ENCODE measurements around the gene PTPN18. TPM values are rescaled to one million over a fixed set of nuclear protein-coding genes. Genes with fewer than 3 reads are reported as not detected.

Gene PTPN18
- total and polyA plus RNA-seq, 2 donors (not counting 1 experiment from before 2014, with no cell fraction given), result 9.6 to 18.1 TPM

GRCh38 chr2:130347220-130347925 lies 8.5 kb upstream of the PTPN18 start:
- Histone ChIP-seq H3K36me3 (ENCODE audit: control insufficient read depth, insufficient read depth, low read length) (peaks cover 29% of the 10 kb centered on the region), H3K9me3 (ENCODE audit: control insufficient read depth, insufficient read depth, low read depth, low read length) (no peaks in the 10 kb centered on the region), H3K9ac (ENCODE audit: insufficient read depth, low read length) (no peak overlapping the region), H4K20me1 (ENCODE audit: control insufficient read depth, extremely low read depth, insufficient read depth, low read length) (no peaks in the 10 kb centered on the region), H3K27ac (ENCODE audit: insufficient read depth, low read length) (no peak overlapping the region), H3K4me2 (ENCODE audit: extremely low read depth, insufficient read depth, low read length) (no peak overlapping the region), H3K79me2 (ENCODE audit: control insufficient read depth, insufficient read depth, low read length) (peaks cover 15% of the 10 kb centered on the region), H3K4me3 (replicated peaks in 1 of 4; ENCODE audit: control extremely low read depth in 1 of 4, insufficient read depth in 1 of 4, low read depth in 3 of 4, low read length in 4 of 4) (no peak overlapping the region), H2AFZ (ENCODE audit: low read length) (no peak overlapping the region), H3K27me3 (ENCODE audit: control insufficient read depth, insufficient read depth, low read length) (no peaks in the 10 kb centered on the region), H3K4me1 (ENCODE audit: control insufficient read depth, extremely low read depth, insufficient read depth, low read length) (peaks cover 2% of the 10 kb centered on the region)
- TF ChIP-seq CTCF (conservative IDR thresholded peaks at IDR 0.05 in 1 of 2, IDR thresholded peaks at IDR 0.05 in 1 of 2; ENCODE audit: low read depth in 1 of 2, low read length in 2 of 2) (no peak), EZH2 (IDR thresholded peaks at IDR 0.05; ENCODE audit: low read length, missing control alignments) (no peak)
- DNase-seq (ENCODE audit: low read depth in 2 of 2), result no peak

GRCh38 chr2:130349174-130349573 lies 6.7 kb upstream of the PTPN18 start:
- TF ChIP-seq CTCF (conservative IDR thresholded peaks at IDR 0.05 in 1 of 2, IDR thresholded peaks at IDR 0.05 in 1 of 2; ENCODE audit: low read depth in 1 of 2, low read length in 2 of 2), result no peak
- TF ChIP-seq EZH2 (IDR thresholded peaks at IDR 0.05; ENCODE audit: low read length, missing control alignments), result no peak
- Histone ChIP-seq H3K9me3 (ENCODE audit: control insufficient read depth, insufficient read depth, low read depth, low read length) (no peaks in the 10 kb centered on the region), H4K20me1 (ENCODE audit: control insufficient read depth, extremely low read depth, insufficient read depth, low read length) (no peaks in the 10 kb centered on the region), H3K27me3 (ENCODE audit: control insufficient read depth, insufficient read depth, low read length) (no peaks in the 10 kb centered on the region), H3K27ac (ENCODE audit: insufficient read depth, low read length) (no peak overlapping the region), H2AFZ (ENCODE audit: low read length) (no peak overlapping the region), H3K79me2 (ENCODE audit: control insufficient read depth, insufficient read depth, low read length) (peaks cover 7% of the 10 kb centered on the region), H3K36me3 (ENCODE audit: control insufficient read depth, insufficient read depth, low read length) (peaks cover 29% of the 10 kb centered on the region), H3K4me2 (ENCODE audit: extremely low read depth, insufficient read depth, low read length) (no peak overlapping the region), H3K4me3 (replicated peaks in 1 of 4; ENCODE audit: control extremely low read depth in 1 of 4, insufficient read depth in 1 of 4, low read depth in 3 of 4, low read length in 4 of 4) (no peak overlapping the region), H3K4me1 (ENCODE audit: control insufficient read depth, extremely low read depth, insufficient read depth, low read length) (no peaks in the 10 kb centered on the region), H3K9ac (ENCODE audit: insufficient read depth, low read length) (no peak overlapping the region)
- no peak for DNase-seq (ENCODE audit: low read depth in 2 of 2)

GRCh38 chr2:130351711-130352110 lies 4.1 kb upstream of the PTPN18 start:
- Histone ChIP-seq H3K27ac (ENCODE audit: insufficient read depth, low read length) (no peak overlapping the region), H4K20me1 (ENCODE audit: control insufficient read depth, extremely low read depth, insufficient read depth, low read length) (no peaks in the 10 kb centered on the region), H3K4me2 (ENCODE audit: extremely low read depth, insufficient read depth, low read length) (no peak overlapping the region), H3K4me3 (replicated peaks in 1 of 4; ENCODE audit: control extremely low read depth in 1 of 4, insufficient read depth in 1 of 4, low read depth in 3 of 4, low read length in 4 of 4) (no peak overlapping the region), H3K9me3 (ENCODE audit: control insufficient read depth, insufficient read depth, low read depth, low read length) (no peaks in the 10 kb centered on the region), H2AFZ (ENCODE audit: low read length) (no peak overlapping the region), H3K4me1 (ENCODE audit: control insufficient read depth, extremely low read depth, insufficient read depth, low read length) (peaks cover 2% of the 10 kb centered on the region), H3K27me3 (ENCODE audit: control insufficient read depth, insufficient read depth, low read length) (no peaks in the 10 kb centered on the region), H3K79me2 (ENCODE audit: control insufficient read depth, insufficient read depth, low read length) (no peaks in the 10 kb centered on the region), H3K36me3 (ENCODE audit: control insufficient read depth, insufficient read depth, low read length) (peaks cover 6% of the 10 kb centered on the region), H3K9ac (ENCODE audit: insufficient read depth, low read length) (no peak overlapping the region)
- TF ChIP-seq CTCF (conservative IDR thresholded peaks at IDR 0.05 in 1 of 2, IDR thresholded peaks at IDR 0.05 in 1 of 2; ENCODE audit: low read depth in 1 of 2, low read length in 2 of 2), result no peak
- no peak for DNase-seq (ENCODE audit: low read depth in 2 of 2)
